ENCODE results near the gene RUVBL1.
A peak's percentile ranks its signal among the peaks of the same experiment; 100 is the strongest.

Gene RUVBL1

GRCh38 chr3:128067489-128067888 is 56.1 kb downstream of the RUVBL1 start:
- no peak for DNase-seq (ENCODE audit: low read depth)

GRCh38 chr3:128066676-128067075 is 56.9 kb downstream of the RUVBL1 start:
- no peak for DNase-seq (ENCODE audit: low read depth)

- DNase-seq (ENCODE audit: low read depth), result no peak
Observed at GRCh38 chr3:128066114-128066513, 57.5 kb downstream of the RUVBL1 start.

DNA sequence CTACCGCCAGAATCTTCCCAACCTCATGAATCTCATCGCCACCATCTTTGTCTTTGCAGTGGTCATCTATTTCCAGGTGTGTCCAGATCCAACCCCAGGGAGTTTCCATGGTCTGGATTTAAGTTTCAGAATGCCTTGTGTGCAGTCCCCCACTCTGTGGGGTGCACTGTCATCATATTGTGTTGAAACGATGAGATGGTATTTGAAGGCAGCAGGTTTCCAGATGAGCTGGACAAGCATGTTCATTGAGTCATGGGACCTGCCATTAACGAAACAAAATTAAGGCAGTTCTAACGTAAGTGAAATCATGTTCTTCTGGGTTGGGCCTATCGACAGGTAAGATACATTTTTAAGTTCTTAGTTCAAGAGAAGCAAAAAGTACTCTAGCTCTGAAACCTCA is 58.6 kb downstream of the RUVBL1 start:
- DNase-seq (ENCODE audit: low read depth), result no peak

DNA sequence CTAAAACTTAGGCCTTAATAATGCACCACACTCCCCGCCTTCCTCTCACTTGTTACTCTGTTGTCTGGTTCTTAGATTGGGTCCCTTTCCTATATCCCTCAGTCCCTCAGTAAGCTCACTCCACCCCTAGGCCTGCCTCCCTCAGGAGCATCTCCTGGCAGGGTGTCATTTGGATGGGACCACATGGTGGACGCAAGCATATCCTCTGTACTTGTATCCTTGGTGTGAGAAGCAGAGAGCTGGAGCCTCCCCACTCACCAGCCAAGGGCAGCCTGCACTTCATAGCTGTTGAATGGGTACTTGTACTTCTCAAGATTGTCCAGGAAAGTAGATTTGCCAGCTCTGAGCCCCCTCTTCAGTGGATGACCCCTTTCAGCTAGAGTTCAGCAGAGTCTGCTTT is 59.7 kb downstream of the RUVBL1 start:
- no peak for DNase-seq (ENCODE audit: low read depth)

- no peak for DNase-seq (ENCODE audit: low read depth)
Observed at GRCh38 chr3:128062033-128062745, 61.4 kb downstream of the RUVBL1 start.

GRCh38 chr3:128060473-128061381 is 62.9 kb downstream of the RUVBL1 start:
- no peak for DNase-seq (ENCODE audit: low read depth)

GRCh38 chr3:128056258-128056657 is 67.4 kb downstream of the RUVBL1 start:
- no peak for DNase-seq (ENCODE audit: low read depth)

DNA sequence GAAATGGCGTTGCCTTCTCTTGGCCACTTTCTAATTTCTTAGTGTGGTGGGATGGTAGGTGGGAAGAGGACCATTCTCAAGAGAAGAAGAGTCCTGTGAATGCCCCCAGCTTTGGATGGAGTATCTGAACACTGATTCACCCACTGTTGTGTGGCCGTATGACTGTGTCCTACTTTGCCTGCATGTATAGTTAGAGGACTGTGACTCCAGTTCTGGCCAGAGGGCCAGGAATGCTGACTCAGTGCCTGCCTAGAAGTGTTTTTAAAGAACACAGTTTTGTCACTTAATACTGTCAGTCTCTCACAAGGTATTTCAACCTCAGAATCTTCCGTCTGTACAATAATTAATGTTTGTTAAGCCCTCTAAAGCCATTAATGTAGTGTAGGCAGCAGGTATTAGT is 69.2 kb downstream of the RUVBL1 start:
- DNase-seq (ENCODE audit: low read depth), result no peak

- DNase-seq (ENCODE audit: low read depth), result no peak
Observed at GRCh38 chr3:128053614-128054013, 70.0 kb downstream of the RUVBL1 start.

- DNase-seq (ENCODE audit: low read depth), result no peak
Observed at GRCh38 chr3:128052595-128053351, 70.8 kb downstream of the RUVBL1 start.

DNA sequence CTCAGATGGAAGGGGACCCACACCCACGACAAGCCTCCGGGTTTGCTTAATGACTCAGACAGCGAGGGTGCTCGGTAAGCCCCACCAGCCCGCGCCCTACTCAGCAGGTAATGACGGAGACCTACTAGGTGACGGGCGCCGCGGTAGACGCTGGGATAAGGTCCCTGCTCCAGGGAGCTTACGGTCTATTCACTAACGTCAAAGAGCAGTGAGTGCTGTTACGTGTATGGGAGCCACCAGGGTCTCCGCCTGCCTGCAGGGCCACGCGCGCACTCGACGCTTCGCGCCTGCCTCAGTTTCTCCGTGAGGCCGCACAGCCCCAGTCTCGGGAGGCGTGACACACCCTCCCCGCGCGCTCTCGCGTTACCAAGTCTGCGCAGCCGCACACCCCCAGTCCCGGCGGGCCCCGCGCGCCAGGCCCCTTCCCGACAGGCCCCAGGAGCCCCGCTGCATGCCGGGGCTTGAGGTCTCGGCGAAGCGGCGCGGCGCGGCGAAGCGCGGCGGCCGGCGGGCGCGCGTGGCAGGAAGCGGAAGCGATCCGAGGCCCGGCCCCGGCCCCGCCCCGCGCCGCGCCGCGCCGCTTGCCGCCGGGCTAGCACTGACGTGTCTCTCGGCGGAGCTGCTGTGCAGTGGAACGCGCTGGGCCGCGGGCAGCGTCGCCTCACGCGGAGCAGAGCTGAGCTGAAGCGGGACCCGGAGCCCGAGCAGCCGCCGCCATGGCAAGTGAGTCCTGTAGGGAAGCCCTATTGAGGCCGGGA is 71.6 kb downstream of the RUVBL1 start, which contains the start of gene SEC61A1:
Gene SEC61A1, plus strand, starts transcription at position 601 of the 758 bp plus-strand sequence. Its CDS starts 116 bp downstream, at position 717.
- peak; percentile 92 for DNase-seq (ENCODE audit: low read depth)

DNA sequence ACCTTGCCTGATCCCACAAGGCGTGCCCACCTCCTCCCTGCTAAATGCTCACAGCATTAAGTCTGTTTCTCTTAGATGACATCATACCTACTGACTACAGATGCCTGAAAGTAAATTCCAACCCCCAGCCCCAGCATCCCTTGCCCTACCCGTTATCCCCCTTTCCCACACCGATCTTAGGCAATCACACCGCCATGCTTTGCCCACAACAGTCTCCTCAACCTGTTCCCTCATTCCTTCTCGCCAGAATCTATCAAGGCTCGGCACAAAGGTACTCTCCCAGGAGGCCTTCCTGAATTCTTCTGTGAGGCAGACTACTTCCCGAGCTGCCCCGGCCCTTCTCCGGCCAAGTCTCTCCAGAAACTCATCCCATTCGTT is 72.2 kb downstream of the RUVBL1 start:
- DNase-seq (ENCODE audit: low read depth), result no peak

GRCh38 chr3:128050597-128050996 is 73.0 kb downstream of the RUVBL1 start:
- no peak for DNase-seq (ENCODE audit: low read depth)

- no peak for DNase-seq (ENCODE audit: low read depth)
Observed at GRCh38 chr3:128041344-128041743, 82.3 kb downstream of the RUVBL1 start.

GRCh38 chr3:128040660-128041059 is 83.0 kb downstream of the RUVBL1 start:
- no peak for DNase-seq (ENCODE audit: low read depth)

DNA sequence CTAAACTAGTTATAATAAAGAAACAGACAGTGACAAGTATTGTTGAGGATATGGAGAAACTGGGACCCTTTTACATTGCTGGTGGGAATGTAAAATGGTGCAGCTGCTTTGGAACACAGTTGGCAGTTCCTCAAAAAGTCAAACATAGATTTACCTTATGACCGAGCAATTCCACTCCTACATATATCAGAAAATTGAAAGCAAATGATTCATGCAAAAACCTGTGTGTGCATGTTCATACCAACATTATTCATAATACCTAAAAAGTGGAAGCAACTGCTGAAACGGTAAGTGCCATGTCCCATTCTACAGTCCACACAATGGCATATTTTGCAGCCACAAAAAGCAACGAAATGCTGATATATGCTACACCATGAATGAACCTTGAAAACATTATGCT is 83.6 kb downstream of the RUVBL1 start:
- no peak for DNase-seq (ENCODE audit: low read depth)

DNA sequence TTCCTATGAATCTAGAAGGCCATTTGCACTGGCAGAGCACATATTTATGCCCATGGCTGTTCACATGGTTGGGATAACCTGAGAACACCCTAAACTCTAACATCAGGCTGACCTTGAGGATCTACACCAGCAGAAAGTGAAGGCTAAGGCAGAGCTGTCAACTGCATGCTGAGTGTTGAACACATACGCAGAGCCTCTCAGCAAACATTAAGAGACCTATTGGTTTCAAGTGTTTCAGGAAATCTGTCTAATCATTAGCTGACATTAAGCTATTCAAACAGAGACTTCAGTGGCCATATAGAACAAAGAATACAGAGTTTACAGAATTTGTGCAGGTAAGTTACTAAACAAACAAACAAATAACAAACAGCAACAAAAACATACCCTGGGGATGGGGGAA is 87.5 kb downstream of the RUVBL1 start:
- no peak for DNase-seq (ENCODE audit: low read depth)

DNA sequence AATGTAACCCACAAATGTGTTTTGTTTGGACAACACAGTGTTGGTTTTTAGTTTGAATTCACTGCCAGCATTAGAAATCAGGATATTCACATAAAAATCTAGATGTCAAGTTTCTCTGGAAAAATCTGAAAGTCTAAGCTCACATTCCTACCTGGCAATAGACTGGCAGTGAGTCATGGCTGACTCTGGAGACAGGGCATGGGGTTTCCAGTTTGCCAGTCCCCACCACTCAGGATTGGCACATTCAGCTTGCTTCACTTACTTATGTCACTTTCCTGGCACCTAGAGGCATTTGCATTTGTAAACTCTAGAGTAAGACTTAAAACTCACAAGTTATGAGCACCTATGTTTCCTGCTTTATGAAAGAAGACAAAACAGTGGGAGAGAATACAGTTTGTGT is 90.5 kb downstream of the RUVBL1 start:
- DNase-seq (ENCODE audit: low read depth), result no peak

All from stimulated activated CD8-positive, alpha-beta memory T cell treated with anti-CD3 and anti-CD28 coated beads, Interleukin-12 subunit alpha, Interleukin-12 subunit beta, amount 100 ng/mL, for 1 hour (primary cell).